Skeletal muscle satellite cell (primary cell): ENCODE measurements around the gene MAPKAPK2.

Experiments used
- H3K27me3 ChIP-seq: 2 replicates; pipeline ENCODE4 v1.7.0; 2013; ENCODE audit warnings: low read length; ENCODE audit not compliant: control insufficient read depth, insufficient read depth
- H3K36me3 ChIP-seq: 2 replicates; pipeline ENCODE4 v1.7.0; 2013; ENCODE audit warnings: mild to moderate bottlenecking, control low read depth, low read length; ENCODE audit not compliant: insufficient read depth
- H3K4me1 ChIP-seq: 2 replicates; pipeline ENCODE4 v1.7.0; 2013; ENCODE audit warnings: low read length; ENCODE audit not compliant: control insufficient read depth, insufficient read depth
- H3K4me2 ChIP-seq: 2 replicates; pipeline ENCODE4 v1.7.0; 2013; ENCODE audit warnings: mild to moderate bottlenecking, low read length
- H3K4me3 ChIP-seq: 2 replicates; pipeline ENCODE4 v1.7.0; 2013; ENCODE audit warnings: low read length
- H3K9ac ChIP-seq: 2 replicates; pipeline ENCODE4 v1.7.0; 2013; ENCODE audit warnings: mild to moderate bottlenecking, low read depth, low read length, moderate library complexity
- H3K9me3 ChIP-seq: replicated peaks from 2 replicates; pipeline ENCODE4 v1.7.0; 2013; ENCODE audit warnings: mild to moderate bottlenecking, control low read depth, low read length

Gene MAPKAPK2

GRCh38 chr1:206686478-206687249 lies 2.0 kb downstream of the MAPKAPK2 start:
- H3K4me2 ChIP-seq = peak overlapping the region; percentile 88
- H3K36me3 ChIP-seq = no peaks in the 10 kb centered on the region
- H3K27me3 ChIP-seq = peaks cover 8% of the 10 kb centered on the region
- H3K9ac ChIP-seq = peak overlapping the region; percentile 96
- no peaks in the 10 kb centered on the region for H3K9me3 ChIP-seq
- H3K4me3 ChIP-seq = peak overlapping the region; percentile 89
- peaks cover 33% of the 10 kb centered on the region for H3K4me1 ChIP-seq

DNA sequence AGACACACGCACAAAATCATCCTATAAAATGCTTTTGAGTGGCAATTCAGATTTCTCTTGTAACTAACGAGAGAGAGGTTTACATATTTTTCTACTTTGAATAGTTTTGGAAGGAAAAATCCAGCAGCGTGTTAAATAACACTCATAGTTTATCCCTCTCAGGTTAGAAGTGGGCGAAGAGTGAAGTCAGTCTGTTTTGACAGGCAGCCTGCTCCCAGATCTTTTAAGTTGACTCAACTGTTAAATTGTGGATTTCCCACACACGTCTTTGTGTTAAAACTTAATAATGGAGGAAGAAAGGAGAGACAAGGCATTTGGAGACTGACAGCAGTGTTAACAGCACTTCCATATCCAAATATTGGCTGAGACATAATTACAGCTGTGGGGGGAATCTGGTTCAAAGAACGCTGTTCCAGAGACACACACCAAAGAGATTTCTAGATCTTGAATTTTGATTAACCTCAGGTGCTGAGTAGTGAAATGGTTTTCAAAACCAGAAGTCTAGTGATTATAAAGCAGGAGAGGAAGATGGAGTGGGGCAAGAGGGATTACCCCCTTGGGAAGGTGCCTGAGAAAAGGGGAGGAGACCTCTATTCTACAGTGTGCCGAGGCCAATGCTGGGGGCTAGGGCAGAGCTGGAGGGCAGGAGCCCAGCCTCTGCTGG lies 2.7 kb downstream of the MAPKAPK2 start:
- Histone ChIP-seq H3K9ac (peak overlapping the region; percentile 96), H3K4me2 (peak overlapping the region; percentile 88), H3K9me3 (no peaks in the 10 kb centered on the region), H3K4me3 (peak overlapping the region; percentile 89), H3K36me3 (no peaks in the 10 kb centered on the region), H3K4me1 (peaks cover 40% of the 10 kb centered on the region), H3K27me3 (peaks cover 5% of the 10 kb centered on the region)

DNA sequence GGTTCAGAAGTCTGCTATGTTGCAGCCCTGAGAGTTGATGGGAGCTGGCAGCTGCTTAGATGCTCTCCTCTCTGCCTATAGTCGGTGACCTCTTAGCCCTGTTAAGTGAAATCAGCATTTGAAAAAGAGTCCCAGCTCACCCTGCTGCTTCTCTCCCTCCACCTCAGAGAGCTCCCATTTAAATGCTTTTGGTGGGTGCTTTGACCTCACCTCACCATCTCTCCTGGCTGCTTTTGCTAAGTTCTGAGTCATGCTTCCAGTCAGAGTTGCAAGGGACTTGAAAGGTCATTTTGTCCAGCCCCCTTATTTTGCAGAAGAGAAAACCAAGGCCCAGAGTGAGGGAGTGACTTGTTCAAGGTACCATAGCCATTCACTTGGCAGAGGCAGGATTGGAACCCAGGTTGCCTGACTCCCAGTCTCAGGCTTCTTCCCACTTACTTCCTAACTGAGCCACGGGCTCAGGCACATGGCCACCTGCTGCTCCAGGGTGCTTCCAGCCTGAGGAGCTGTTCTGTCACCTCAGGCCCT lies 3.3 kb downstream of the MAPKAPK2 start:
- Histone ChIP-seq H3K4me1 (peaks cover 46% of the 10 kb centered on the region), H3K4me3 (peak overlapping the region; percentile 89), H3K9me3 (no peaks in the 10 kb centered on the region), H3K4me2 (peak overlapping the region; percentile 88), H3K36me3 (no peaks in the 10 kb centered on the region), H3K9ac (peak overlapping the region; percentile 96), H3K27me3 (peaks cover 5% of the 10 kb centered on the region)

- Histone ChIP-seq H3K9me3 (no peaks in the 10 kb centered on the region), H3K27me3 (no peaks in the 10 kb centered on the region), H3K4me3 (no peak overlapping the region), H3K9ac (no peak overlapping the region), H3K4me1 (peaks cover 61% of the 10 kb centered on the region), H3K4me2 (no peak overlapping the region), H3K36me3 (no peaks in the 10 kb centered on the region)
These were observed 5.8 kb downstream of the MAPKAPK2 start for GRCh38 chr1:206690516-206690915.

DNA sequence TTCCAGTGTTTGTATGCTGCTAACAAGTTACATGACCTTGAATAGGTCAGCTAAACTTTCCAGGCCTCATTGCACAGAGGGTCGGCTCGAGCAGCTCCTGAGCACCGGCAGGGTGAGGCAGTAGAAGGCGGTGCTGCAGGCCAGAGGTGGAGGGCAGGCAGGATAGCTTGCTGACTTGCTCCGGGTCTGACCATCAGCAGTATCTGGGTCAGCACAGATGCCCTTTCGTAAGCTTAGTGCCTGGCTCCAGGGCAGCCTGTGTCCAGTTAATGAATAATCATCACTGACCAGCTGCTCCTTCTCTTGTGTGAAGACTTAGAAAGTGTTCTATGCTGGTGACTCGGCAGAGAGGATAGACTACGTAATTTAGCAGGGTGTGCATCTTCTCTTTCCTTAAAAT lies 6.9 kb downstream of the MAPKAPK2 start:
- H3K4me2 ChIP-seq = peak overlapping the region; percentile 45
- H3K27me3 ChIP-seq = no peaks in the 10 kb centered on the region
- no peak overlapping the region for H3K9ac ChIP-seq
- peaks cover 61% of the 10 kb centered on the region for H3K4me1 ChIP-seq
- H3K4me3 ChIP-seq = no peak overlapping the region
- H3K9me3 ChIP-seq = no peaks in the 10 kb centered on the region
- peaks cover 6% of the 10 kb centered on the region for H3K36me3 ChIP-seq

DNA sequence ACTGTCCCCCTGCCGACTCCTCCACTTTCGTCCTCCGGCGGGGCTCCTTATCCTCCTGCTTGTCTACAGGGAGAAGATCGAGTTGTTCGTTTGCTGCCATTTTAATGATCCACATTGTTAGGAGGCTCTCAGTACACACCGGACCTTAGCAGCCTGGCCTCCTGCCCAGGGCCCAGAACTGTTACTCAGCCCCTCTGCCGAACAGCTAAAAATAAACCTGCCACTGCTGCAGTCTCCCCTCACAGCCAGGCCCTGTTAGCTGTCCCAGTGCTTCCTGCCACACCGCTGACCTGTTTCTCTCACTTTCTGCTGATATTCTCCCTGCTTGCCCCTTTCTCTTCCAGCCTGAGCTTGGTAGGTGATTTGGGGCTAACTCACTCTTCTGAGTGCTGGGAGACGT lies 8.3 kb downstream of the MAPKAPK2 start:
- H3K9ac ChIP-seq = peak overlapping the region; percentile 68
- H3K9me3 ChIP-seq = no peaks in the 10 kb centered on the region
- H3K36me3 ChIP-seq = peaks cover 10% of the 10 kb centered on the region
- peak overlapping the region; percentile 74 for H3K4me2 ChIP-seq
- no peaks in the 10 kb centered on the region for H3K27me3 ChIP-seq
- peaks cover 47% of the 10 kb centered on the region for H3K4me1 ChIP-seq
- peak overlapping the region; percentile 50 for H3K4me3 ChIP-seq

GRCh38 chr1:206693592-206693991 lies 8.9 kb downstream of the MAPKAPK2 start:
- peaks cover 10% of the 10 kb centered on the region for H3K36me3 ChIP-seq
- H3K4me3 ChIP-seq = peak overlapping the region; percentile 50
- peaks cover 43% of the 10 kb centered on the region for H3K4me1 ChIP-seq
- no peaks in the 10 kb centered on the region for H3K9me3 ChIP-seq
- H3K4me2 ChIP-seq = peak overlapping the region; percentile 74
- H3K27me3 ChIP-seq = no peaks in the 10 kb centered on the region
- H3K9ac ChIP-seq = peak overlapping the region; percentile 68

- peak overlapping the region; percentile 74 for H3K4me2 ChIP-seq
- no peak overlapping the region for H3K9ac ChIP-seq
- peaks cover 10% of the 10 kb centered on the region for H3K36me3 ChIP-seq
- H3K4me3 ChIP-seq = no peak overlapping the region
- H3K4me1 ChIP-seq = peaks cover 45% of the 10 kb centered on the region
- H3K27me3 ChIP-seq = no peaks in the 10 kb centered on the region
- no peaks in the 10 kb centered on the region for H3K9me3 ChIP-seq
These were observed 9.7 kb downstream of the MAPKAPK2 start for GRCh38 chr1:206694171-206695124.

DNA sequence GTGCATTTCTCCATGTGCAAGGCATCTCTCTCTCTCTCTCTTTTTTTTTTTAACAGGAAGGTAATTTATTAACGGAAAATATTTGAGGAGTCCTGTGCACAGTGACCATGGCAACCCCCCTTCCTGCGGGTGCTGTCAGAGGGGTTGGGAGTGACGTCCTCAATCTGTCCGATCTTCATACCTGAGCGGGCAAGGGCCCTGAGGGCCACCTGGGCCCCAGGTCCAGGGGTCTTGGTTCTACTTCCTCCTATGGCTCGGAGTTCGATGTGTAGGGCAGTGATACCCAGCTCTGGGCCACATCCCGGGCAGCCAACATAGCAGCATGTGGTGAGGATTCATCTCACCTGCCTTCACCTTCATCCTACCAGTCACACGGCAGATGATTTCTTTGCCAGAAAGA lies 11.0 kb downstream of the MAPKAPK2 start:
- Histone ChIP-seq H3K27me3 (no peaks in the 10 kb centered on the region), H3K4me3 (no peak overlapping the region), H3K9ac (no peak overlapping the region), H3K4me2 (no peak overlapping the region), H3K9me3 (no peaks in the 10 kb centered on the region), H3K4me1 (peaks cover 54% of the 10 kb centered on the region), H3K36me3 (peaks cover 10% of the 10 kb centered on the region)

DNA sequence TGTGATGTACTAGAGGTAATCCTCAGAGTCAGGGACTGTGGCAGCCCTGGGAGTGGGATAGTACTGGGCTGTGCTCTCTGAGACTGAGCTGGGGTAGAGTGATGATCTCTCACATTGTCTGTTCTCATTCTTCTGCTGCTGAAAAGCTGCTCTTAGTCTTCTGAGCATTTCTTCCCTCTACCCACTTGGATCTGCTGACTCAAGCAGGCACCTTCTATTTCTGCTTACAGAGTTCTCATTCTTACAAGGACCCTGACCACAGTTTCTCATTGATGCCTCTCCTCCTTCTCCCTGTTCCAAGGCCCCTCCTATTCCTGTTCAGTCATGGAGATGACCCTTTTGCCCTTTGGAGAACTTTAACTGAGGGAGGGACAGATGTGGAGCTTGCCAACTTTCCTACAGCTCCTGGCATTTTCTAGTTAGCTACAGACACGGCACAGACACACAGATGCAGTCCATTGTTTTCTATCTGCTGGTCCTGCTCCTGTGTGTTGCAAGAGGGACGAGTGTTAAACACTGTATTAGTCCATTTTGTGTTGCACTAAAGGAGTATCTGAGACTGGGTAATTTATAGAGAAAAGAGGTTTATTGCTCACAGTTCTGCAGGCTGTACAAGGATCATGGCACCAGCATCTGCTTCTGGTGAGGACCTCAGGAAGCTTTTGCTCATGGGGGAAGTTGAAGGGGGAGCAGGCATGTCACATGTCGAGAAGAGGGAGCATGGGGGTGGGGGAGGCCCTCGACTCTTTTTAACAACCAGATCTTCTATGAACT lies 12.3 kb downstream of the MAPKAPK2 start:
- H3K9ac ChIP-seq = no peak overlapping the region
- H3K4me3 ChIP-seq = no peak overlapping the region
- no peaks in the 10 kb centered on the region for H3K9me3 ChIP-seq
- H3K4me2 ChIP-seq = no peak overlapping the region
- H3K4me1 ChIP-seq = peaks cover 44% of the 10 kb centered on the region
- H3K27me3 ChIP-seq = no peaks in the 10 kb centered on the region
- H3K36me3 ChIP-seq = peaks cover 10% of the 10 kb centered on the region
